DMS53 (cell line): Measurements from ENCODE around the gene CPED1.
"Not testable (repeated sequence)": the region's sequence is repeated elsewhere in the genome, so short reads cannot be mapped to it uniquely, and the experiment has no call there.

Experiments
- DNase-seq: peaks from one replicate; lab custom pipeline; 2025; lab: John Stamatoyannopoulos, UW

CPED1 gene

DNA sequence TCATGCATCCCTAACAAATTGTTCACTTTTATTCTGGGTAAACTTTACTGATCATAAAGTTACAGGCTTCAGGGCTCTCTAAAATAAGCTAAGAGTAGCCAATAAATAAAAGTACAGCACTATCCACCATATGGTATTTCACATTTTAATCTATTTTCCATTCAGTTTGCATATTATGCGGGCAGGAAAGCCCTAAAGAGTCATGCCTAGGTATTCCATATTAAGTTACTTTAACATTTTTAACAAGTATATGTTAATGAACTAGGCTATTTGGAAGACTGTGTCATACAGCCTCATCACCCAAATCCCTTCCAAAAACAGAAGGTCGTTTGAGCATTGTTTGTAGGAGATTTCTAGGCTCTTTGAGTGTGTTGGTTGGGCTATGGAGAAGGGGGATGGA lies 106.3 kb downstream of the CPED1 start:
- DNase-seq: no peak

DNA sequence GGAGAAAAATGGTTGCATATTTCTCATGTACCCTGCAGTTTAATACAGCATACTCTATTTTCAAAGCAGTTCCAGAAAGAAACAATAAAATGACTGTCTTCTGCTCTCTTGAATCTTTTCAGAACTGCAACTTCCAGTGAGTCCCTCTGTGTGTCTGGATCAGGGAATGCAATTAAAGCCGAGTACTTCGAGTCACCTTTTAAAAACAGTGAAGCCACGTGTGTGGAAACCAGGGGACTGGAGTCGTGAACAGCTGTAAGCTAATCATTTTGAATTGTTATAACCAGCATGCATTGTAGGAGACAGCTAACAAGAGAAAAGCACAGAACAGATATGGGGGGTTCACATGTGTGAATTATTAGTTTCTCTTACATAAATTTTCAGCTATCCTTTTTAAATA lies 109.1 kb downstream of the CPED1 start:
- no peak for DNase-seq

DNA sequence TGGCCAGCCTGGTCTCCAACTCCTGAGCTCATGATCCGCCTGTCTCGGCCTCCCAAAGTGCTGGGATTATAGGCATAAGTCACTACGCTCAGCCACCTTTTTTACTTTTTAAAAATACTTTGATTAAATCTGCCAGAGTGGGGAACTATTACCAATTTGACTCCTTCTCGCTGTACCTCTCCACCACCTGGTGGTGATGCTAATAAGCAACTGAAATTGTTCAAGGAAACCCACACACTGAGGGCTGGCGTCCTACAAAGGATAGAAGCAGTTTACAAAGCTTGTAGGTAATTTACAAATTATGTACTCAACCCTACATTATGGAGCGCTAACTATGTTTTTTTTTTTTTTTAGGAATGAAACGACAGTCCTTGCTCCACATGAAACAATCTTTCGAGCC lies 111.1 kb downstream of the CPED1 start:
- peak; percentile 22 for DNase-seq

DNA sequence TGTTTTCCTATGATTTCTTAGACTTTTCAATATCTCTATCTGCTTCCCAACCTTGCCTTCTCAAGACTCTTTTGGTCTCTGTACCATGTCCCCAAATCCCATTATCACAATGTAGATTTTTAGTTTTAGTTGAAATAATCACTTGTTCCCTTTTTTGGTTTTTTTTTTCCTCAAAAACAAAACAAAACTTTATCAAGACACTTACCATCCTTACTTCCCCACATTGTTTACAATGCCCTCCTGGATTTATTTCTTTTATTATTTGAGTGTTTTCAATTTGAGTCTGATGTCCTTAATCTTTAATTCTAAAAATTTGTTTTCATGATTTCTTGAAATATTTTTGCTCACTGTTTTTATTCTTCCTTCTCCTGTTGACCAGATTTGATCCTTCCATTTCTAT lies 112.6 kb downstream of the CPED1 start:
- DNase-seq: no peak

DNA sequence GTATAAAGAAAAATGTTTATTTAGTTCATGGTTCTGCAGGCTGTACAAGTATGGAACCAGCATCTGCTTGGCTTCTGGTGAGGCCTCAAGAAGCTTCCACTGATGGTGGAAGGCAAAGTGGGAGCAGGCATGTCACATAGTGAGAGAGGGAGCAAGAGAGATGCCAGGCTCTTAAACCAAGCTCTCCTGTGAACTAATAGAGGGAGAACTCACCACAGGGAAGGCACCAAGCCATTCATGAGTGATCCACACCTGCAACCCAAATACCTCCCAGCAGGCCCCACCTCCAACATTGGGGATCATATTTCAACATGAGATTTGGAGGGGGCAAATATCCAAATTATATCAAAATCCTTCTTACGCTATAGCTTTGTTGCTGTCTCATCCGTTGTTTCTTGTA lies 113.1 kb downstream of the CPED1 start:
- no peak for DNase-seq

DNA sequence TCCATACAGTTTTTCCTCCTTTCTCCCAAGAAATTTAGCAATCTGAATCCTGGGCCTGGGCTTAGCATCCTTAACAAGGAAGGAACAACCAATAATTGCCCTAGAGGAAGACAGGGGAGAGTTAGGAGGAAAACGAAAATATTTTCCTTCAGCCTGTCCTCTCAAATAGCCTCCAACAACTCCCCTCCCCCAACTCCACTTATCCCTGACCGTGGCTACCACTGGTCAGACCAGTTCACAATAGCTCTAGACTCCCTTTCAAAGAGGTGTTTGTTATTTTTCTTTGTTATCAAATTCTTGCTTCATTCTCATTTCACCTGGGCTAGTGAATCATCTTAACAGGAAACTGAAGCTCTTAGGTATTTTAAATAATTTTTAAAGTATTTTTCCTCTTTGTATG lies 114.1 kb downstream of the CPED1 start:
- DNase-seq: peak; percentile 94

DNA sequence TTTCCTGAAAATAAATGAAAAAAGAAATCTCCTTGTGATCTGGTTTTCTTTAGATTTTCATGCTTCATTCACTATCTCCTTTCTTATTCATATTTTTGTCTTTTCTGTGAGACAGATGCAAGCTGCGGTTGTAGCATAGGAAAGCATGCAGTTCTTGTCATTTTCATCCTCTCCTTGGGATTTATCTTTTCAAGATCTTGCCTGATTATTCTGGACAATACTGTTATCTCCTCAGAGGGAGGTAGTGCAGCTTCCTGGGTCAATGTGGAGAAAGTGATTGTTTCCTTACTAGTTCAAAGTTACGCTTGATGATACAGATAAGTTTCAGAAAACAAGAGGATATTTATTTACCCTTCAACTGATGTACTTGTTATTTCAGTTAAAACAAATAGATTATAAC lies 114.6 kb downstream of the CPED1 start:
- peak; percentile 42 for DNase-seq

DNA sequence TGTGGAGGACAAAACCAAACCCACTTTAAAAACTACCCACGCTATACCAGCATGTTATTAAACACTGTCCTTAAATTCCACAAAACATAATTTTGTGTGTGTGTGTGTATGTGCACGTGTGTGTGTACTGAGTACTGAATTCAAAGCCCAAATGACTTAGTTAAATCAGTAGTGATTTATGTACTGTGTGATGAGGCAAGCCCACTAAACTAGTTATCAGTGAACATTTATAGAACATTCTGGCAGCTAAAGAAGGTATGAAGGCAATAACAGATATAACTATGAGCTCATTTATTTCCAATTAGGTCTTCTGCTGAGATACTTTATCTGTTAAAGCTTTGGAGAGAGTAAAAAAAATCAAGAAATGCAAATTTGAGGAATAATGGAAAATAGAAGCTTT lies 115.1 kb downstream of the CPED1 start:
- peak; percentile 38 for DNase-seq

DNA sequence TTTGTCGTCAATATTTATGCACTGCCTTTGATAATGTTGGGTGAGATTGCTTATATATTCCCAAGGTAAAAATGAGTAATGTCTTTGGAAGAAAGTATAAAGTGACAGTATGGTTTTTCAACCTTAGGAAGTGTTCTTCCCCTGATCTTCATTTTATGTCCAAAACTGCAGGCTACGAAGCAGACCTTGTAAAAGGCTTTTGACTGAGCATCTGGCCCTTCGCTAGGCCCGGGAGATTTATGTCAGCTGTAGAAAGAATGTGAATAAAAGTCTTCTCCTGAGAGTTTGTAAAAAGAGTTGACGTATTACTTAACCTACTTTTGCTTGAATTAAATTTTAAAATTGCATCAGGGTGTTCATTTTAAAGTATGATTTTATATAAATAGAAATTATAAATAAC lies 116.8 kb downstream of the CPED1 start:
- DNase-seq: no peak

DNA sequence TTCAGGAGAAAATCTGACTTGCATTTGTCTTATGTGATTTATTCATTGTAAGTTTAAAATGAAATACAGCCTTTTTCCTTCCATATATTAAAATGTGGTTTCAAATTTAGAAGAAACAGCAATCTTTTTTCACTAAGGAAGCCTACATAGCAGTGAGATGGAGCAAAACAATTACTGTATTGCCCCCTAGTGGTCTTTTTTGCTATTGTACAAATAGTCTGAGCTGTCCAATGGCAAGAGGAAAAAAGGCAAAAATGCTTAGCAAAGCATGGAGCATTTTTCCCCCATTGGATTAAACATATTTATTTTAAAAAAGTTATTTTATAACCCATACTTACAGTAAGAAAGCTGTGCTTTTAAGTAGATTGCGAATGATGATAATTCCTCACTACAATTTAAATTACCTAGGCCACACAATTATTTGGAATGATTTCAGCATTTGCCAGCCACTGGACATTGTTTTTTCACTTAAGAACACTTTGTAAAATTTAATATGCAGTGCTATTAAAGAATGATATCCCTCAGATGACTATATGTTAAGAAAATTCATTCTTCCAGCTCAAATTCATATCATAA lies 119.5 kb downstream of the CPED1 start:
- DNase-seq: peak; percentile 87

DNA sequence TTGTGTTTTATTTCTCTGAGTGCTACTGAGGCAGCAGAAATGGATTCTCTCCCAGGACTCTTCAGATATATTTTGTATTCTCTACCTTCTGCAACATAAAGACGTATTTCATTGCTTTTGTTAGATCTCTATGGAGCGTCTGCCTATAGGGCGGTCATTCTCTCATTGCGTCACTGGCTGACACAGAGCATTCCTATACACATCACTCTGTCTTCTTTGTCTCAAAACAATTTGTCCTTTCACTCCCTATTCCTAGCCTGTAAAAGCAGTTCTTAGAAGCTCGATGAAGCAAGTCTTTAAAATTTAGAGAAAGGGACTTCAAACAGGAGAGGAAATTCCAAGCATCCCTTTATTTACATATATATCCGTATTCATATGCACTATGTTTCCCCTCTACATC lies 120.6 kb downstream of the CPED1 start:
- DNase-seq: no peak

DNA sequence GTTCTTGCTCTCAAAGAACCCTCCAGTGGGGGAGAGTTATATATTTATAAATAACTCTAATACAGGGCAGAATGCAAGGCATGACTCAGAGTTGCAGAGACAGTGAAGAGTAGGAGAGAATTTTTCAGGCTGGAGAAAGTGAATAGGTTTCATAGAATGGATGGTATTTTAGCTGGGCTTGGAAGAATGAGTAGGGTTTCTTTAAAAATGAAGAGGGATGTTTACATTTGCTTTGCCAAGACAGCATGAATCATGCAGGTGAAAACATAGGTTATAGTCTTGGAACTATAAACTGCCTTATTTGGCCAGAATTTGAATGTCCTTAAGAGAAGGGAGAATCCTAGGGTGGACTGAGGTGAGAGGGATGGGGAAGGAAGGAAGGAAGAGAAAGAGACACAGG lies 124.8 kb downstream of the CPED1 start:
- peak; percentile 33 for DNase-seq

DNA sequence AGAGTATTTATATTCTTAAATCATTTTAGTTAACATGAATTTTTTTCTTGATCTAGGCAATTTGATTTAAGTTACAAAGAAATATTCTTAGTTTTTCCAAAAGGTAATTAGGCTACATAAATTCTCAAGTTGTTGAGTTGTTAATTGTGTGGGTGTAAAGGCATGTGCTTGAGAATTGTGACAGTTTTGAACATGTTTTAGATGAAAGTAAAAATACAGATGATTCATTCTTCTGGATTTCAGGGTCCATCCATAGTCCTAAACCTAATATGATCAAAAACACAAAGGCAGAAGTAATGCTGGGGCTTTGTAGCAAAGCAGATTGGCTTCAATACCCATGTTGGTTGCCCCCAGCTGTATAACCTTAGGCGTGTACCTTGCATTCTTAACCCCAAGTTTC lies 127.9 kb downstream of the CPED1 start:
- no peak for DNase-seq

DNA sequence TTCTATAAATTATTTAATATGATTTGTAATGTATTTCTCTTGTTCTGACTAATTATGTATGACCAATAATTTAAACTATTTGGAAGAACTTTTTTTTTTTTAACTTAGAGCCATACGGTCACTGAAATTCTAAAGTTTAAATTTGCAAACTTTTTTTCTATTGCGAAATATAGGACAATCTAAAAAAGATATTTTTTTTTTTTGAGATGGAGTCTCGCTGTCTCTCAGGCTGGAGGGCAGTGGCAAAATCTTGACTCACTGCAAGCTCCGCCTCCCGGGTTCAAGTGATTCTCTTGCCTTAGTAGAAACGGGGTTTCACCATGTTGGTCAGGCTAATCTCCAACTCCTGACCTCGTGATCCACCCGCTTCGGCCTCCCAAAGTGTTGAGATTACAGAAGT lies 130.5 kb downstream of the CPED1 start:
- DNase-seq: no peak

DNA sequence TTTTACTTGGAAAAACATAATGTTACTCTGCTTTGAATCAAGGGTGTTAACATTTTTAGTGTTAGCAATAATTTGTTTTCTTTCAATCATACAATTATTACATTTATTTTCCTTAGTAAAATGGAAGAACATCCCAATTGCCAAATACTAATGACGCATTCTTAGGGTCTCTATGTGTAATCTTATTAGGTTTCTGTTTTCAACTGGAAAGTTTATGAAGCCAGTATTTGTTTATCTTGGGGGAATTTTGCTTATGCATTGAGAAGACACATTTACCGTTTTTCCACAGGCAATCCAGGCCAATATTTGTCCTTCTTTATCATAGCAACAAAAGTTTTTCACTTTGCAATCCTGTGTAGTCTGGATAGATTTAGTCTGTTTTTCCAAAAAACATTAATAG lies 134.5 kb downstream of the CPED1 start:
- no peak for DNase-seq

DNA sequence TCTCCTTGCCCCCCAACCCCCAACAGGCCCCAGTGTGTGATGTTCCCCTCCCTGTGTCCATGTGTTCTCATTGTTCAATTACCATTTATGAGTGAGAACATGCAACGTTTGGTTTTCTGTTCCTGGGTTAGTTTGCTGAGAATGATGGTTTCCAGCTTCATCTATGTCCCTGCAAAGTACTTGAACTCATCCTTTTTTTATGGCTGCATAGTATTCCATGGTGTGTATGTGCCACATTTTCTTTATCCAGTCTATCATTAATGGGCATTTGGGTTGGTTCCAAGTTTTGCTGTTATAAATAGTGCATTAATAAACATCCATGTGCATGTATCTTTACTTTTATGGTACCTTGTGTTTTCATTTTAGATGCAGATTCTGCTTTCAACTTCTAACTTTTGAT lies 136.9 kb downstream of the CPED1 start:
- DNase-seq: not testable (repeated sequence)

DNA sequence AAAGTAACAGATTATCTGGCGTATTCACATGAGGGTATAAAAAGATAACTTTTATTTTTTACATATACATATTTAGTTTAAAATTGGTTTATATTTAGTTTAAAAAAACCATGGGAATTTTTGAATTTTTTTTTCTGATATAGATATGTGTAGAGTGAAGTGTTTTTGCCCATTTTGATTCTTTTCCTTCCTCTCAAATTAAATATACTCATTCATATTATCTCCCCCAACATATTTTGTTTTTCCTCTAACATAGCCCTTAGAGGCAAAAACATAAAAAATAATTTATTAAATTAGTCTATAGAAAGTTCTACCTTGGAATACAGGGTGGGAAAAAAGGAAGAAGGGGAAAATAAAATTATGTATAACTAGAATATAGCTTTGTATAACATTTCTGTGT lies 137.7 kb downstream of the CPED1 start:
- no peak for DNase-seq

DNA sequence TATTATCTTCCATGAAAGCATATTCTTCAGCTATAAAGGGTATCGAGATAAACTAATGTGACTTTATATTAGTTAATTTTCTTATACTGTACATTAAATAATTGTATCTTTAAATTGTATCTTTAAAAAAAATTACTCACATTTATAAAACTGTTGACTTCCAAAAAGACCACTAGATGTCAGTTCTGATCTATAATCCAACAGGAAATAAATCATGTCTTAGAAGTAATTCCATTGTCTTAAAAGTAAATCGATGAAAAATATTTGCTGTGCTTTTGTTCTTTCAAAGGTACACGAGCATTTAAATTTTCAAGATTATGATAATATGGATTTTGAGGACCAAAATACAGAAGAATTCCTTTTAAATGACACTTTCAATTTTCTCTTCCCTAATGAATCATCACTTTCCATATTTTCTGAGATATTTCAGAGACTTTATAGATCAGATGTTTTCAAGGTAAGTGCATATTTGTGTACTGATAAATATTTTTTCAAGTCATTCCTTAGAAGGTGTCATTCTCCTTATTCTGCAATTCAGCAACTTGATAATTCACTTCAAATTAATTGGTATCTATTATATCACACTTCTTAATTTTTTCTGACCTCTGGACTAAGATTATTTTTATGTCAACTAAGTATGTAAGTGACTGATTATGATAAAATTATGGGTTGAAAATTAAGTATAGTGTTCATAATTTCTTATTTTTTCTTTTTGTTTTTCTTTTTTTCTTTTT lies 138.5 kb downstream of the CPED1 start:
- peak; percentile 64 for DNase-seq

DNA sequence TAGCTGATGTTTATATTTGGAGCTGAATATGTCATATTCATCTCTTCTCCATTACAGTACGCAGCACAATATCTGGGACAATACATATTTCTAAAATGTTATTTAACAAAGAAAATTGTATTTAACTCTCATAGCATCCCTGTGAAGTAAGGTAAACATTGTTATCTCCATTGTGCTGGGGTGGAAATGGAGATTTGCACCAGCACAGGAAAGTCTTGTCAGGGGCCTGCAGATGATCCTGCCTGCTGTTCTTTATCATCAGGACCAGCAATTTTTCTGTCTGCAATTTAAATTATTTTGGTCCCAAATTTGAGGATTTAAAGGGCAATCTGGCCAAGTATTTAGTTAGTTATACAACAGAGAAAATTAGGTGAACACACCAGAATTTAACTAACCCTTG lies 144.4 kb downstream of the CPED1 start:
- DNase-seq: no peak

DNA sequence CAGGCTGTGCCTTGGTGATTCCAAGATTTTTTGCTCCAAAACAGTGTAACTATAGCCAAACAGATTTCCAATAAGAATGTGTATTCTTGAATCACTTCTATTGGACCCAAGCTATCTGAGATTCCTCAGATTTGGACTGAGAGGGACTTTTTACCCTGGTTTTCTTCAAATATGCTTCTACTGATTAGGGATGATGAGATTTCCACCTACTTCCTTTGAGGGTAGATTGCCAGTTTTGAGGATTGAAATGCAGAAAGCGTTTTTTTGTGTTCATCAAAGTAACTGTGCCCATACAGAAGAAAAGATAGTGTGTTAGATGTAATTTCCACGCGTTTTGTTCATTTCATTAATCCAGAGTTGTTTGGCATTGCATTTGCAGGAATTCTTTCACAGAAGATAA lies 144.9 kb downstream of the CPED1 start:
- no peak for DNase-seq

DNA sequence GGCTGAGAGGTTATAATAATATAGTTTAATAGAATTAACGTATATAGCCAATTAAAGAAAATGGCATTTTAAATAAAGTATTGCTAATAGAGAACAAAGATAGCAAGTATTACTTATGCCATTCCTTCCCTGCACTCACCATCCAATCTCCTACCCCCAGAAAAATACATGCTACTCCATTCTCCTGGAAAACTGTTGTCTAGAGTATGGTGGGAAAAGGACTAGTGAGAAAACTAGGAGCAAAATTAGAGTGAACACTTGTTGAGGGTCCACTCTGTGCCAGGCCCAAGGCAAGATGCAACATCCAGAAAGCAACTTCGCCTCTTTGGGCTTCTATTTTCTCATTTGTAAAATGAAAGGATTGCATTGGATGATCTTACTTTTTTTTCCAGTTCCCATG lies 149.1 kb downstream of the CPED1 start:
- DNase-seq: peak; percentile 61

DNA sequence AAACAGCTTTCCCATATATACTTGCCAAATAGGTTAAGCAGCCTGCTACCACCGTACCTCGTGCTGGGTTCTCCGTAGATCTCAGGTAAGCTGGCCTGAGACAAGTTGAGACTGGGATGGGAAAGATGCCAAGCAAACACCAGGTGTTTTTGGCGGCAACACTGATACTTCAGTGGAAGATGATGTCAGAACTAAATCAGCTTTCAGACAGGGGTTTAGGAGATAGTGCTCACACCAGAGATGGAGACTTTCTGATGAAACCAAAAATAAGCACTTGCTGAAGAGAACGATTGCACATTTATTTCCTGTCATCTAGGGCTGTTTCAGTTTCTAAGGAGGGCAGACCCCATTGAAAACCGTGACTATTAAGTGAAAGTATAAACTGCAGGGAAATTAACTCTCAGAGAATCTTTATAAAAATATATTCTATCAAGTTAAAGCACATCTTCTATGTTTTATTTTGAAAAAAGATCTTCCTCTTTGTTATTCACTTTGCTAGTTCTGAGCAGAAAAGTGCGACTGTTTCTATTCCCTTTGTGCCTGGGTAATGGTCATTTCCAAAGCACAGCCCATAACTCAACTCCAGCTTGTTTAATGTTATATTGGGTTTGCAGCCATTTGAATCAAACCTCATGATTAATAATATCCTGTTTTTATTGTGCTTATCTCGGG lies 149.9 kb downstream of the CPED1 start:
- DNase-seq: peak; percentile 99

DNA sequence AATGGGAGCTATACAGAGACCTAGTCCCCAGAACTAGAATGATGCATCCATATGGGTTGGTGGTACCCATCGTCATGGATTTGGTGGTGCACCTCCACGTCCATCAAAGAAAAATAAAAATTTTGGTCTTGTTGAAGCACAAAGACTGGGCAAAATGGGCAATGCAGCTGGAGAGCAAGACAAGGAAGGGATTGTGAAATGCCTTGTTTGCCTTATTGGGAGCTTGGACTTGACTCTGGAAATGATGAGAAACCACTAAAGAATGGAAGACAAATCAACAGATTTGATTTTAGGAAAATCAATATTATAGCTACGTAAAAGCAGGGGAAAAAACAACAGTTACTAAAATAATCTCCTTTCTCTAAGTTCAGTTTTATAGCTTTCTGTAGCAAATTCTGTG lies 150.9 kb downstream of the CPED1 start:
- peak; percentile 50 for DNase-seq

DNA sequence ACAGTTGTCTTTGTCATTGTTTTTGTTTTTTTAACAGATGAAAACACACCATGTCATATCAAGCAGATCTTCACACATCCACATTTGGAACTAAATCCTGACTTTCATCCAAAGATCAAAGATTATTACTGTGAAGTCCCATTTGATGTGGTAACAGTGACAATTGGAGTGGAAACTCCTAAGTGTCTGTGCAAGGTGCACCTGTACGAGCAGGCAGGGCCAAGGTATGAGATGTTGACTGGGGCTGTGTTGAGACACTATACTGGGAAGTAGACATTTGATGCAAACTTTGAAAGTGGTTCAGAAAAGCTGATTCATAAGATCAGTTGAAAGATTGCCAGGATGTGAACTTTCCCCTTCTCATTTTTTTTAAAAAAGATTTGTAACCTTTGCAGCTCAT lies 152.3 kb downstream of the CPED1 start:
- peak; percentile 76 for DNase-seq
